GM06990 (cell line): ENCODE measurements around the gene OBSCN.

ENCODE experiments used
- DNase-seq: peaks from one replicate; pipeline ENCODE4 v3.0.0-alpha.2; 2011; ENCODE audit not compliant: insufficient read length; ENCODE audit errors: extremely low read depth
- H3K27me3 ChIP-seq: replicated peaks from 2 replicates; pipeline ENCODE4 v1.6.0; 2011; ENCODE audit warnings: low read length; ENCODE audit not compliant: control insufficient read depth, insufficient read depth
- H3K36me3 ChIP-seq: 2 replicates; pipeline ENCODE4 v1.5.1; 2011; ENCODE audit warnings: low read length; ENCODE audit not compliant: control insufficient read depth, insufficient read depth
- H3K4me3 ChIP-seq: replicated peaks from 2 replicates; pipeline ENCODE4 v1.5.1; 2011; ENCODE audit warnings: low read depth, mild to moderate bottlenecking, control low read depth, low read length
- TF ChIP-seq, protein P1 (sequence below): IDR thresholded peaks from 2 replicates; pipeline ENCODE4 v1.5.1; 2011; ENCODE audit warnings: low read length, control low read depth, mild to moderate bottlenecking, inconsistent platforms; ENCODE audit not compliant: insufficient read depth, poor library complexity, severe bottlenecking

Gene OBSCN

DNA sequence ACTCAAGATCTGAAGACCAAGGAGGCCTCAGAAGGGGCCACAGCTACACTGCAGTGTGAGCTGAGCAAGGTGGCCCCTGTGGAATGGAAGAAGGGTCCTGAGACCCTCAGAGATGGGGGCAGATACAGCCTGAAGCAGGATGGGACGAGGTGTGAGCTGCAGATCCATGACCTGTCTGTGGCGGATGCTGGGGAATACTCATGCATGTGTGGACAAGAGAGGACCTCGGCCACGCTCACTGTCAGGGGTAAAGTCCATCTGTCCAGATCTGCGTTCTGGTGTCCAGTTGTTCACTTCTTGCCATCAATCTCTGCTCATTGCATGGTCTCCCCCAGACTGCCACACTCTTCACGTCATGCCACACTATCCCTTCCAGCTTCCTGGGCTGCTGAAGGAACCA lies 90.6 kb downstream of the OBSCN start:
- TF ChIP-seq, protein P1, sequence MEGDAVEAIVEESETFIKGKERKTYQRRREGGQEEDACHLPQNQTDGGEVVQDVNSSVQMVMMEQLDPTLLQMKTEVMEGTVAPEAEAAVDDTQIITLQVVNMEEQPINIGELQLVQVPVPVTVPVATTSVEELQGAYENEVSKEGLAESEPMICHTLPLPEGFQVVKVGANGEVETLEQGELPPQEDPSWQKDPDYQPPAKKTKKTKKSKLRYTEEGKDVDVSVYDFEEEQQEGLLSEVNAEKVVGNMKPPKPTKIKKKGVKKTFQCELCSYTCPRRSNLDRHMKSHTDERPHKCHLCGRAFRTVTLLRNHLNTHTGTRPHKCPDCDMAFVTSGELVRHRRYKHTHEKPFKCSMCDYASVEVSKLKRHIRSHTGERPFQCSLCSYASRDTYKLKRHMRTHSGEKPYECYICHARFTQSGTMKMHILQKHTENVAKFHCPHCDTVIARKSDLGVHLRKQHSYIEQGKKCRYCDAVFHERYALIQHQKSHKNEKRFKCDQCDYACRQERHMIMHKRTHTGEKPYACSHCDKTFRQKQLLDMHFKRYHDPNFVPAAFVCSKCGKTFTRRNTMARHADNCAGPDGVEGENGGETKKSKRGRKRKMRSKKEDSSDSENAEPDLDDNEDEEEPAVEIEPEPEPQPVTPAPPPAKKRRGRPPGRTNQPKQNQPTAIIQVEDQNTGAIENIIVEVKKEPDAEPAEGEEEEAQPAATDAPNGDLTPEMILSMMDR: no peak
- DNase-seq: no peak
- no peak overlapping the region for H3K4me3 ChIP-seq

GRCh38 chr1:228299211-228299610 lies 91.4 kb downstream of the OBSCN start:
- no peak overlapping the region for H3K4me3 ChIP-seq
- no peaks in the 10 kb centered on the region for H3K27me3 ChIP-seq
- H3K36me3 ChIP-seq: no peaks in the 10 kb centered on the region
- TF ChIP-seq, protein P1: no peak
- no peak for DNase-seq

More for the DNA sequence above, 90.6 kb downstream of the OBSCN start:
- no peaks in the 10 kb centered on the region for H3K36me3 ChIP-seq
- no peaks in the 10 kb centered on the region for H3K27me3 ChIP-seq

GRCh38 chr1:228299901-228300300 lies 92.1 kb downstream of the OBSCN start:
- no peaks in the 10 kb centered on the region for H3K36me3 ChIP-seq
- H3K4me3 ChIP-seq: no peak overlapping the region
- DNase-seq: no peak
- no peaks in the 10 kb centered on the region for H3K27me3 ChIP-seq
- TF ChIP-seq, protein P1: no peak

DNA sequence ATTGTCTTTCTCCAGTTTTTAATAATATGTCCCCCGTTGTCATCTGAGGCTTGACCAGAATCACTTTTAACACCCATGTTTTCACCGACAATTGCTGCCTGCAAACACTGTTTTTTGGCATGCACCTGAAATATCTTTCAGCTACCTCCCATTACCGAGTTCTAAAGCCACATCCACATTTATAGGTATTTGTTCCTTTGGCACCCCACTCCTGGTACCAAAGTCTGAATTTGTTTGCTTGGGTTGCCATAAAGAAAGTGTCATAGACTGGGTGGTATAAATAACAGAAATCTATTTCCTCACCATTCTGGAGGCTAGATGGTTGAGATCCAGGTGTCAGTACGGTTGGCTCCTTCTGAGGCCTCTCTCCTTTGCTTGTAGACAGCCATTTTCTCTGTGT lies 94.2 kb downstream of the OBSCN start:
- no peaks in the 10 kb centered on the region for H3K27me3 ChIP-seq
- TF ChIP-seq, protein P1: no peak
- H3K4me3 ChIP-seq: no peak overlapping the region
- no peak for DNase-seq
- H3K36me3 ChIP-seq: no peaks in the 10 kb centered on the region

DNA sequence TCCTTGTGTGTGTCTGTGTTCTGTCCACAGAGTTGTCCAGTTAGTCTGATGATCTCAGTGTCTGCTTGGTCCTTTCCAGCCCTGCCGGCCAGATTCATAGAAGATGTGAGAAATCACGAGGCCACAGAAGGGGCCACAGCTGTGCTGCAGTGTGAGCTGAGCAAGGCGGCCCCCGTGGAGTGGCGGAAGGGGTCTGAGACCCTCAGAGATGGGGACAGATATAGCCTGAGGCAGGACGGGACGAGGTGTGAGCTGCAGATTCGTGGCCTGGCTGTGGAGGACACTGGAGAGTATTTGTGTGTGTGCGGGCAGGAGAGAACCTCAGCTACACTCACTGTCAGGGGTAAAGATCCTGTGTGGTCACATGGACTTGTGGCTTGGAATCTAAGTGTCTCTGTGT lies 95.8 kb downstream of the OBSCN start:
- H3K27me3 ChIP-seq: no peaks in the 10 kb centered on the region
- H3K4me3 ChIP-seq: no peak overlapping the region
- TF ChIP-seq, protein P1: no peak
- DNase-seq: no peak
- no peaks in the 10 kb centered on the region for H3K36me3 ChIP-seq

DNA sequence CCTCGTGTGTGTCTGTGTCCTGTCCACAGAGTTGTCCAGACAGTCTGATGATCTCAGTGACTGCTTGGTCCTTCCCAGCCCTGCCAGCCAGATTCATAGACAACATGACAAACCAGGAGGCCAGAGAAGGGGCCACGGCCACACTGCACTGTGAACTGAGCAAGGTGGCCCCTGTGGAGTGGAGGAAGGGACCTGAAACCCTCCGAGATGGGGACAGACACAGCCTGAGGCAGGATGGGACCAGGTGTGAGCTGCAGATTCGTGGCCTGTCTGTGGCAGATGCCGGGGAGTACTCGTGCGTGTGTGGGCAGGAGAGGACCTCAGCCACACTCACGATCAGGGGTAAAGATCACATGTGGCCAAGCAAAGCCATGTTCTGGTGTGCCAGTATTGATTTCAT lies 96.4 kb downstream of the OBSCN start:
- TF ChIP-seq, protein P1: no peak
- Histone ChIP-seq H3K36me3 (no peaks in the 10 kb centered on the region), H3K27me3 (no peaks in the 10 kb centered on the region), H3K4me3 (no peak overlapping the region)
- DNase-seq: no peak
